WTC11 (cell line): ENCODE data around the gene ALLC. TPM values are rescaled to one million over a fixed set of nuclear protein-coding genes. Genes with fewer than 3 reads are reported as not detected.

Source experiments
- ATAC-seq: fragments of 200-7000 bp; cut with Tn5 transposase; 2 replicates; pipeline ENCODE4 v1.10.0; 2021; ENCODE audit warnings: mild to moderate bottlenecking, moderate library complexity
- CTCF ChIA-PET: fragments of 300-600 bp; sonication (Branson Sonifier 250); formaldehyde crosslinking; loops from one replicate; lab custom pipeline; 2021; ENCODE audit warnings: antibody characterized with exemption; lab: Charles Lee
- POLR2A ChIA-PET: fragments of 350-600 bp; sonication (Branson Sonifier 250); formaldehyde crosslinking; loops from one replicate; lab custom pipeline; 2021; ENCODE audit warnings: antibody characterized with exemption; lab: Charles Lee
- DNase-seq: peaks from one replicate; pipeline ENCODE4 v3.0.0; 2021; ENCODE audit warnings: low spot score
- H3K27ac Mint-ChIP-seq: 2 replicates; pipeline ENCODE4 v1.8.0; 2021; ENCODE audit warnings: mixed read lengths
- H3K27me3 Mint-ChIP-seq: 2 replicates; pipeline ENCODE4 v1.8.0; 2021; ENCODE audit warnings: low read depth, mild to moderate bottlenecking, moderate library complexity, mixed read lengths
- H3K36me3 Mint-ChIP-seq: 2 replicates; pipeline ENCODE4 v1.8.0; 2021; ENCODE audit warnings: mixed read lengths
- H3K4me1 Mint-ChIP-seq: 2 replicates; pipeline ENCODE4 v1.8.0; 2022; ENCODE audit warnings: mixed read lengths
- H3K4me3 Mint-ChIP-seq: 2 replicates; pipeline ENCODE4 v1.8.0; 2021; ENCODE audit warnings: mild to moderate bottlenecking, moderate library complexity, mixed read lengths
- H3K9me3 Mint-ChIP-seq: 2 replicates; pipeline ENCODE4 v1.8.0; 2021; ENCODE audit warnings: mixed read lengths
- AR ChIP-seq: fragments of 250-450 bp; sonication (Bioruptor Pico); IDR thresholded peaks from 2 replicates; pipeline ENCODE4 v1.9.0; 2021; ENCODE audit warnings: mild to moderate bottlenecking
- CTCF ChIP-seq: fragments of 200-600 bp; IDR thresholded peaks from 2 replicates; pipeline ENCODE4 v1.8.0; 2022; ENCODE audit warnings: antibody characterized with exemption
- FOXP1 ChIP-seq: sonication (generic); formaldehyde crosslinking; IDR thresholded peaks from 2 replicates; pipeline ENCODE4 v1.8.0; 2022; ENCODE audit warnings: missing genetic modification reagents, mild to moderate bottlenecking, moderate library complexity, borderline replicate concordance
- FOXP4 ChIP-seq: sonication (generic); formaldehyde crosslinking; IDR thresholded peaks from 2 replicates; pipeline ENCODE4 v1.8.0; 2022; ENCODE audit warnings: mild to moderate bottlenecking, missing genetic modification reagents
- GTF2I ChIP-seq: fragments of 250-450 bp; sonication (Bioruptor Pico); conservative IDR thresholded peaks from 2 replicates; pipeline ENCODE4 v1.4.0; 2021; ENCODE audit warnings: mild to moderate bottlenecking
- MAX ChIP-seq: sonication (generic); formaldehyde crosslinking; IDR thresholded peaks from 2 replicates; pipeline ENCODE4 v1.8.0; 2022; ENCODE audit warnings: mild to moderate bottlenecking, missing genetic modification reagents
- MXD4 ChIP-seq: fragments of 250-450 bp; sonication (Bioruptor Pico); IDR thresholded peaks from 2 replicates; pipeline ENCODE4 v1.8.0; 2021; ENCODE audit warnings: mild to moderate bottlenecking, moderate library complexity, borderline replicate concordance
- MYBL2 ChIP-seq: sonication (generic); formaldehyde crosslinking; IDR thresholded peaks from 2 replicates; pipeline ENCODE4 v1.8.1; 2023; ENCODE audit warnings: mild to moderate bottlenecking, moderate library complexity, missing genetic modification reagents
- NR3C1 ChIP-seq: sonication (generic); formaldehyde crosslinking; conservative IDR thresholded peaks from 2 replicates; pipeline ENCODE4 v1.8.1; 2023; ENCODE audit warnings: low read depth, mild to moderate bottlenecking, missing genetic modification reagents
- OVOL2 ChIP-seq: fragments of 250-450 bp; sonication (Bioruptor Pico); IDR thresholded peaks from 2 replicates; pipeline ENCODE4 v1.9.0; 2021; ENCODE audit warnings: mild to moderate bottlenecking, borderline replicate concordance
- STAT6 ChIP-seq: sonication (generic); formaldehyde crosslinking; conservative IDR thresholded peaks from 2 replicates; pipeline ENCODE4 v1.8.1; 2023; ENCODE audit warnings: mild to moderate bottlenecking, low read depth, missing genetic modification reagents, moderate library complexity
- total RNA-seq: library from RNA; stranded (reverse); gene quantifications from 3 replicates; pipeline ENCODE4 v1.2.3, GENCODE V29; 2021
- TF ChIP-seq, protein P1 (sequence below): sonication (generic); formaldehyde crosslinking; IDR thresholded peaks from 2 replicates; pipeline ENCODE4 v1.8.1; 2022; ENCODE audit warnings: mild to moderate bottlenecking, moderate library complexity, missing genetic modification reagents
- TF ChIP-seq, protein P2 (sequence below): sonication (generic); formaldehyde crosslinking; IDR thresholded peaks from 2 replicates; pipeline ENCODE4 v1.8.1; 2023; ENCODE audit warnings: mild to moderate bottlenecking, missing genetic modification reagents
- TF ChIP-seq, protein P3 (sequence below): sonication (generic); formaldehyde crosslinking; conservative IDR thresholded peaks from 2 replicates; pipeline ENCODE4 v1.8.1; 2022; ENCODE audit warnings: mild to moderate bottlenecking, missing genetic modification reagents
- TF ChIP-seq, protein P4 (sequence below): sonication (generic); formaldehyde crosslinking; IDR thresholded peaks from 2 replicates; pipeline ENCODE4 v1.8.1; 2022; ENCODE audit warnings: low read depth, mild to moderate bottlenecking, moderate library complexity, missing genetic modification reagents, borderline replicate concordance
- TF ChIP-seq, protein P5 (sequence below): sonication (generic); formaldehyde crosslinking; IDR thresholded peaks from 2 replicates; pipeline ENCODE4 v1.8.1; 2022; ENCODE audit warnings: low read depth, missing genetic modification reagents, borderline replicate concordance
- TF ChIP-seq, protein P6 (sequence below): fragments of 250-450 bp; sonication (Bioruptor Pico); IDR thresholded peaks from 2 replicates; pipeline ENCODE4 v1.9.0; 2021; ENCODE audit warnings: mild to moderate bottlenecking, borderline replicate concordance

Gene ALLC
- total RNA-seq, 1 experiment from 2014 or later: not detected

GRCh38 chr2:3701071-3701470 lies 43.1 kb downstream of the ALLC start:
- Mint-ChIP-seq H3K27ac (no peak overlapping the region), H3K36me3 (peaks cover 42% of the 10 kb centered on the region), H3K4me3 (no peak overlapping the region), H3K27me3 (peaks cover 27% of the 10 kb centered on the region), H3K9me3 (peaks cover 74% of the 10 kb centered on the region), H3K4me1 (no peaks in the 10 kb centered on the region)
- ATAC-seq (no peak), DNase-seq (no peak)
- ChIA-PET CTCF (no interaction called here), POLR2A (no interaction called here)
- TF ChIP-seq STAT6 (no peak), MAX (no peak), FOXP4 (no peak), AR (CRISPR knock-in tag) (no peak), OVOL2 (no peak), MYBL2 (CRISPR knock-in tag) (no peak), CTCF (no peak), FOXP1 (CRISPR knock-in tag) (no peak), MXD4 (CRISPR knock-in tag) (no peak), GTF2I (CRISPR knock-in tag) (no peak), NR3C1 (no peak)
- TF ChIP-seq, protein P1, sequence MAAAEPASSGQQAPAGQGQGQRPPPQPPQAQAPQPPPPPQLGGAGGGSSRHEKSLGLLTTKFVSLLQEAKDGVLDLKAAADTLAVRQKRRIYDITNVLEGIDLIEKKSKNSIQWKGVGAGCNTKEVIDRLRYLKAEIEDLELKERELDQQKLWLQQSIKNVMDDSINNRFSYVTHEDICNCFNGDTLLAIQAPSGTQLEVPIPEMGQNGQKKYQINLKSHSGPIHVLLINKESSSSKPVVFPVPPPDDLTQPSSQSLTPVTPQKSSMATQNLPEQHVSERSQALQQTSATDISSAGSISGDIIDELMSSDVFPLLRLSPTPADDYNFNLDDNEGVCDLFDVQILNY (CRISPR knock-in tag): no peak
- TF ChIP-seq, protein P2, sequence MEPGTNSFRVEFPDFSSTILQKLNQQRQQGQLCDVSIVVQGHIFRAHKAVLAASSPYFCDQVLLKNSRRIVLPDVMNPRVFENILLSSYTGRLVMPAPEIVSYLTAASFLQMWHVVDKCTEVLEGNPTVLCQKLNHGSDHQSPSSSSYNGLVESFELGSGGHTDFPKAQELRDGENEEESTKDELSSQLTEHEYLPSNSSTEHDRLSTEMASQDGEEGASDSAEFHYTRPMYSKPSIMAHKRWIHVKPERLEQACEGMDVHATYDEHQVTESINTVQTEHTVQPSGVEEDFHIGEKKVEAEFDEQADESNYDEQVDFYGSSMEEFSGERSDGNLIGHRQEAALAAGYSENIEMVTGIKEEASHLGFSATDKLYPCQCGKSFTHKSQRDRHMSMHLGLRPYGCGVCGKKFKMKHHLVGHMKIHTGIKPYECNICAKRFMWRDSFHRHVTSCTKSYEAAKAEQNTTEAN (CRISPR knock-in tag): no peak
- TF ChIP-seq, protein P3, sequence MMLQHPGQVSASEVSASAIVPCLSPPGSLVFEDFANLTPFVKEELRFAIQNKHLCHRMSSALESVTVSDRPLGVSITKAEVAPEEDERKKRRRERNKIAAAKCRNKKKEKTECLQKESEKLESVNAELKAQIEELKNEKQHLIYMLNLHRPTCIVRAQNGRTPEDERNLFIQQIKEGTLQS (CRISPR knock-in tag): no peak
- TF ChIP-seq, protein P4, sequence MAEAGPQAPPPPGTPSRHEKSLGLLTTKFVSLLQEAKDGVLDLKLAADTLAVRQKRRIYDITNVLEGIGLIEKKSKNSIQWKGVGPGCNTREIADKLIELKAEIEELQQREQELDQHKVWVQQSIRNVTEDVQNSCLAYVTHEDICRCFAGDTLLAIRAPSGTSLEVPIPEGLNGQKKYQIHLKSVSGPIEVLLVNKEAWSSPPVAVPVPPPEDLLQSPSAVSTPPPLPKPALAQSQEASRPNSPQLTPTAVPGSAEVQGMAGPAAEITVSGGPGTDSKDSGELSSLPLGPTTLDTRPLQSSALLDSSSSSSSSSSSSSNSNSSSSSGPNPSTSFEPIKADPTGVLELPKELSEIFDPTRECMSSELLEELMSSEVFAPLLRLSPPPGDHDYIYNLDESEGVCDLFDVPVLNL: no peak
- TF ChIP-seq, protein P5, sequence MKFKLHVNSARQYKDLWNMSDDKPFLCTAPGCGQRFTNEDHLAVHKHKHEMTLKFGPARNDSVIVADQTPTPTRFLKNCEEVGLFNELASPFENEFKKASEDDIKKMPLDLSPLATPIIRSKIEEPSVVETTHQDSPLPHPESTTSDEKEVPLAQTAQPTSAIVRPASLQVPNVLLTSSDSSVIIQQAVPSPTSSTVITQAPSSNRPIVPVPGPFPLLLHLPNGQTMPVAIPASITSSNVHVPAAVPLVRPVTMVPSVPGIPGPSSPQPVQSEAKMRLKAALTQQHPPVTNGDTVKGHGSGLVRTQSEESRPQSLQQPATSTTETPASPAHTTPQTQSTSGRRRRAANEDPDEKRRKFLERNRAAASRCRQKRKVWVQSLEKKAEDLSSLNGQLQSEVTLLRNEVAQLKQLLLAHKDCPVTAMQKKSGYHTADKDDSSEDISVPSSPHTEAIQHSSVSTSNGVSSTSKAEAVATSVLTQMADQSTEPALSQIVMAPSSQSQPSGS (CRISPR knock-in tag): no peak
- TF ChIP-seq, protein P6, sequence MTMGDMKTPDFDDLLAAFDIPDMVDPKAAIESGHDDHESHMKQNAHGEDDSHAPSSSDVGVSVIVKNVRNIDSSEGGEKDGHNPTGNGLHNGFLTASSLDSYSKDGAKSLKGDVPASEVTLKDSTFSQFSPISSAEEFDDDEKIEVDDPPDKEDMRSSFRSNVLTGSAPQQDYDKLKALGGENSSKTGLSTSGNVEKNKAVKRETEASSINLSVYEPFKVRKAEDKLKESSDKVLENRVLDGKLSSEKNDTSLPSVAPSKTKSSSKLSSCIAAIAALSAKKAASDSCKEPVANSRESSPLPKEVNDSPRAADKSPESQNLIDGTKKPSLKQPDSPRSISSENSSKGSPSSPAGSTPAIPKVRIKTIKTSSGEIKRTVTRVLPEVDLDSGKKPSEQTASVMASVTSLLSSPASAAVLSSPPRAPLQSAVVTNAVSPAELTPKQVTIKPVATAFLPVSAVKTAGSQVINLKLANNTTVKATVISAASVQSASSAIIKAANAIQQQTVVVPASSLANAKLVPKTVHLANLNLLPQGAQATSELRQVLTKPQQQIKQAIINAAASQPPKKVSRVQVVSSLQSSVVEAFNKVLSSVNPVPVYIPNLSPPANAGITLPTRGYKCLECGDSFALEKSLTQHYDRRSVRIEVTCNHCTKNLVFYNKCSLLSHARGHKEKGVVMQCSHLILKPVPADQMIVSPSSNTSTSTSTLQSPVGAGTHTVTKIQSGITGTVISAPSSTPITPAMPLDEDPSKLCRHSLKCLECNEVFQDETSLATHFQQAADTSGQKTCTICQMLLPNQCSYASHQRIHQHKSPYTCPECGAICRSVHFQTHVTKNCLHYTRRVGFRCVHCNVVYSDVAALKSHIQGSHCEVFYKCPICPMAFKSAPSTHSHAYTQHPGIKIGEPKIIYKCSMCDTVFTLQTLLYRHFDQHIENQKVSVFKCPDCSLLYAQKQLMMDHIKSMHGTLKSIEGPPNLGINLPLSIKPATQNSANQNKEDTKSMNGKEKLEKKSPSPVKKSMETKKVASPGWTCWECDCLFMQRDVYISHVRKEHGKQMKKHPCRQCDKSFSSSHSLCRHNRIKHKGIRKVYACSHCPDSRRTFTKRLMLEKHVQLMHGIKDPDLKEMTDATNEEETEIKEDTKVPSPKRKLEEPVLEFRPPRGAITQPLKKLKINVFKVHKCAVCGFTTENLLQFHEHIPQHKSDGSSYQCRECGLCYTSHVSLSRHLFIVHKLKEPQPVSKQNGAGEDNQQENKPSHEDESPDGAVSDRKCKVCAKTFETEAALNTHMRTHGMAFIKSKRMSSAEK (CRISPR knock-in tag): no peak
